Mammary microvascular endothelial cell (primary cell): ENCODE results near the gene FTSJ1. TPM values are rescaled to one million over a fixed set of nuclear protein-coding genes. Genes with fewer than 3 reads are reported as not detected.

Experiments
- total RNA-seq: library from RNA; depleted of rRNA; stranded (reverse); fragments of >200 nt; gene quantifications from 2 replicates; pipeline ENCODE4 v1.2.3, GENCODE V29; 2015

FTSJ1 gene, protein sequence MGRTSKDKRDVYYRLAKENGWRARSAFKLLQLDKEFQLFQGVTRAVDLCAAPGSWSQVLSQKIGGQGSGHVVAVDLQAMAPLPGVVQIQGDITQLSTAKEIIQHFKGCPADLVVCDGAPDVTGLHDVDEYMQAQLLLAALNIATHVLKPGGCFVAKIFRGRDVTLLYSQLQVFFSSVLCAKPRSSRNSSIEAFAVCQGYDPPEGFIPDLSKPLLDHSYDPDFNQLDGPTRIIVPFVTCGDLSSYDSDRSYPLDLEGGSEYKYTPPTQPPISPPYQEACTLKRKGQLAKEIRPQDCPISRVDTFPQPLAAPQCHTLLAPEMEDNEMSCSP
- 81.1 and 84.4 TPM in 2 replicates for total RNA-seq

DNA sequence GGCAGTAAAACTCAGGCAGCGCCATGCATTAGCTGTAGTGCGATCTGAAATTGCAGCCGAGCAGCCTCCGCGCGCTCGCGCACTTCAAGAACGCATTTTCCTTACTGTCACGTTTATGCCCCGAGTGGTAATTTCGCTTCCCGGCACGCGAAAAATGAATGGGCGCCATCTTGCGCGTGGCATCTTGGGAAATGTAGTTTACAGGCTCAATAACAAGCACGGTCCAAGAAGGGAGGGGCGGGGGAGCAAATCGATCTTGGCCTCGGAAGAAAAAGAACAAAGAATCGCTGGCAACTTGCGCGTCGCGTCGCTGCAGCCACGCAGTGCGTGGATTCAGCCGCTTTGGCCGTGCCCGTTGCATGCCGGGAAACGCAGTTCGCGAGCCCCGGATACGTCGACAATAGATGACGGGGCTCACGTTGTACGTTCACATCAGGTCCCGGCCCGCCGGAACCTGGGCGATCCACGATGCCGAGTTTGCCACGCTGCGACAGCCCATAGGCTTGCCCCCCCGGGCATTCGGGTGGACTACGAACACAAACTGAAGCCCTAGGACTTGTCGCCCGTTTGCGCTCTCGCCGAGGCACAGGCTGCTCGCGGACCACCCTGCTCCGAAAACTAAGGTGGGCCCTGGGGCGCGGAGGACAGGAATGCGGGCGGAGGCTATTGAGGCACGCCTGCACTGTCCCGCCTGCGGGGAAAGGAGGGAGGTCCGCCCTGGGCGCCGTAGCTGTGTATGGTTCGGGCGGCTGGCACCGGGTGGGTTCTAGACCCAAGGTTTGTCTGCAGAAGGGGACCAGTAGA lies at the start of gene FTSJ1:
Gene FTSJ1, plus strand, starts transcription at position 426 of the 804 bp plus-strand sequence. CDS start 1,849 bp downstream, outside the sequence.

DNA sequence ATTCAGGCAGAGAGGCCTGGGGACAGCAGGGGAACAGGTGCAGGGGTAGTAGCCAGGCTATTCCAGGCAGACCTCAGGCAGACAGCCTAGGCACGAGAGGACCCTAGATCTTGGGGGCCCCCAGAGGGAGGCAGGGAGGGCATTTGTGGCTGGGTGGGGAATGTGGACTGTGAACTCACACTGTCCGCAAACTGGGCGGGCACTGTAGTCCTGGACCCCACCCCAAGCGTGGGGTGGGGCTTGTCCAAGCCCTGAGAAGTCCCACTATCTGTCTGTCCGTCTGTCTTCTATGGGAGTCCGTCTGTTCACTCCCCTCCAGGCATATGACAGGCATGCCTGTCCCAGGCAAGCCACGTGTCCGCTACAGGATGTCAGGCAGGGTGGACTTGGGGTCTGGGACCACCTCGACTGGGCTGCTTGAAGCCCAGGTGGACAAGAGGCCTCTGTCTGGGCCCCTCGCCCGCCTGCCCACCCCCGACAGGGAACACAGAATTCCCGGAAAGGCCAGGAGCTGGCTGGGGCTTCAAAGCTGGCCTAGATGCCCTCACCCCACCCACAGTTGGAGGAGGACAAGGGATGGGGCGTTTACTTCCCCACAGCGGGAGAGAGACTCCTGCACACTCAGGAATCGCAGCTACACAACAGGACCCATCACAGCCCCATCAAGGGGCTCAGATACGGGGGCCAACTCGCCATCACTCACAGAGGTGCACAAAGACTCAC lies 5.7 kb upstream of the FTSJ1 start, which contains the start of gene SLC38A5:
Gene SLC38A5, minus strand, starts transcription at position 151 of the 723 bp plus-strand sequence. CDS start 2,336 bp downstream, outside the sequence.

DNA sequence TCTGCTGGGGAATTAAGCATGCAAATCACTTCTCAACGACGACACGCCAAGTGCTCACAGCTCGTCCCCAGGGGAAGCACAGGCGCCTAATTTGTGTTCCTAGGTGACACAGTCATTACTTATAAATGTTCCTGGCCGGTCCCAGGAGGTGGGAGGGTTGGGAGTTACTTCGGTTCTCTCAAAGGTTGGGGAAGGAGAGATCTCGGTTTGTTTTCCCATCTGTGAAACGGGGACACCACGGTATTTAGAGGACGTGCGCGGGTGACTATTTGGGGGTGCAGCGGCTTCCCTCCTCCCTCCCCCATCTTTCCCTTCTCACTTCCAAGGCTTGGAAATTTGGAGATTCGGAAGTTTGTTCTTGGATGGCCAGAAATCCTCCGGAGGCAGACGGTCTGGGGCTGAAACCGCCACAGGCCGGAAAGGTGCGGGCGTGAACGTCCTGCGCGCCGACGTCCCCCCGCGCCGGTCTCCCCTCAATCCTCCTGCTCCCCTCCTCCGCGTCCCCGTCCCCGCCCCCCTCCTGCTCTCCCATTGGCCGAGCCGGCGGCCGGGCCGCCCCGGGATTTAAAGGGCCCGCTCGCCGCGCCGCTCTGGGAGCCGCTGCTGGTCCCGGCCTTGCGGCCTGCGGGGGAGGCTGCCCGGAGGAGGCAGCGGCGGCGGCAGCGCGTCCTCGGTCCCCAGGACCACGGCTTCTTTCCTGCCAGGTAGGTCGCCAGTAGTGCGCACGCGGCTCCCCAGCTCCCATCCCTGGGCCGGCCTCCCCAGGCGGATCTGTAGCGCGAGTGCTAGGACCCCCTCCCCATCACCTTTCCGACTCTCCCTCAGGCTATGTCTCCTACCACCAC lies 32.6 kb downstream of the FTSJ1 start, which contains the start of gene PORCN:
Gene PORCN, plus strand, starts transcription at position 593 of the 845 bp plus-strand sequence. CDS start 829 bp downstream, outside the sequence.

DNA sequence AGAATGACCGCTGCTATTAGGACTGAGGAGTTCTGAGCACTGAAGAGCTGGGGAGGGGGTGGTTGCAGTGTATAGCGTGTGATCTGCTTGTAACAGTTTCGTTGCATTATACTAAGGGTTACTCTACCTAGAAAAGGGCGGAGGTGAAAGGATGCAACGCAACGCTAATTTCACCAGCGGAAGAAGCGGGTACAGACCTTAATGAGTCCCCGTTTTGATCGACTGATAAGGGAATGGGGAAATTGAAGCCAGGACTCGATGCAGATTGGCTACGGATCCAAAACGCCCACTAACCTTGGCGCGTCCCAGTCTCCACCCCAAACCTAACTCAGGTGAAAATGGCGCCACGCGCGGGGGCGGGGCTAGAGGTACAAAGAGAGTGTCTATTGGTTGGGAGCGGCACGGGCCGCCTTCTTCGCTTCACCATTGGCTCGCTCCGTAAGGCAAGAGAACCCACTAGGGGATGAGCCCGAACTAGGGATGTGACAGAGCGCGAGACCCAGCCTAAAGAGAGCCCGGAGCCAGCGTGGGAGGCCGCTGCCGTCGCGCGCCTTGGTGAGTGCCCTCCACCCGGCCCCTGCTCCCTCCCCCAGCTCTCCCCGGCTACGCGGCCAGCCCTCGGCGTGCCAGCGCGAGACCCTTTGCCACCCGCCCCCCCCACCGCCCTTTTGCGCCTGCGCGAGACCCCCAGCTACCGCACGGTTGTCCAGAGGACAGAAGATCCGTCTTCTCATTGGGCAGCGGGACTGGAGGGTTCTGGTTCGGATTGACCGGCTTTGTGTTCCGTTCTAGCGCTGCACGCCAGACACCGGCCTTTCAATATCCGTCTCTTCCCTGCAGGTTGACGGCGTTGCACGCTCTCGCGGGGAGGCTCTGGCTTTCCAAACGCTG lies 45.6 kb downstream of the FTSJ1 start, which contains the start of gene EBP:
Gene EBP, plus strand, starts transcription at position 456 of the 891 bp plus-strand sequence. CDS start 1,964 bp downstream, outside the sequence.

Other genes starting within 250 kb of the FTSJ1 start
- not detected in 2 replicates for gene SSX1, start 220.8 kb upstream of the FTSJ1 start, total RNA-seq
- not detected in 2 replicates for gene SSX3, start 119.5 kb upstream of the FTSJ1 start, total RNA-seq
- gene SSX4, start 92.7 kb upstream of the FTSJ1 start, total RNA-seq, result not detected in 2 replicates
- gene SSX4B, start 64.2 kb upstream of the FTSJ1 start, total RNA-seq, result not detected in 2 replicates
- gene SLC38A5, start 5.9 kb upstream of the FTSJ1 start, total RNA-seq, result 32.2 and 39.8 TPM in 2 replicates
- gene PORCN, start 32.8 kb downstream of the FTSJ1 start, total RNA-seq, result 8.1 and 12.7 TPM in 2 replicates
- 70.2 and 79.9 TPM in 2 replicates for gene EBP, start 45.6 kb downstream of the FTSJ1 start, total RNA-seq
- gene TBC1D25, start 63.5 kb downstream of the FTSJ1 start, total RNA-seq, result 8.8 and 9.7 TPM in 2 replicates
- gene RBM3, start 98.3 kb downstream of the FTSJ1 start, total RNA-seq, result 328 and 351 TPM in 2 replicates
- gene WDR13, start 121.3 kb downstream of the FTSJ1 start, total RNA-seq, result 138 and 155 TPM in 2 replicates
- 0.13 TPM in 1 of 2 replicates, not detected in the other for gene WAS, start 207.6 kb downstream of the FTSJ1 start, total RNA-seq
- 17.7 and 17.8 TPM in 2 replicates for gene SUV39H1, start 220.5 kb downstream of the FTSJ1 start, total RNA-seq